ENCODE results near the gene SURF1. TPM values are rescaled to one million over a fixed set of nuclear protein-coding genes. Genes with fewer than 3 reads are reported as not detected.

The SURF1 gene
- total RNA-seq, 1 donor from 2014 or later = 56.1 TPM

DNA sequence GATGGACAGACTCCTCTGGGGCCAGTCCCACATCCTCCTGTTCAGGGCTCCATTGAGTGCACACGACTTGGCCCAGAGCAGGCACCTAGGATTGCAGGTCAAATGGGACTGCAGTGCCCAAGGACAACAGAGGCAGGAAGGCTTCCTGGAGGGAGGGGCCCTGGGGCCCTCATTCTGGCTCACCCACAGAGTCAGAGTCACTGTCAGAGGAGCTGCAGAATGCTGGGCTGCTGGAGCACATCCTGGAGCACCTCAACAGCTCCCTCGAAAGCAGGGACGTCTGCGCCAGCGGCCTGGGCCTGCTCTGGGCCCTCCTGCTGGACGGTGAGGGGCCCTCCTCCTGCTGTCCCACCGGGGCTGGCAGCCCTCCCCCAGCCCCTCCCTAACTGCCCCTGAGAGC lies 46.4 kb upstream of the SURF1 start:
- H3K4me3 Mint-ChIP-seq (ENCODE audit: unreplicated experiment) = no peak overlapping the region
- DNase-seq = no peak
- peaks cover 4% of the 10 kb centered on the region for H3K27me3 Mint-ChIP-seq (ENCODE audit: unreplicated experiment)
- H3K4me1 Mint-ChIP-seq (ENCODE audit: low read depth, unreplicated experiment) = no peaks in the 10 kb centered on the region
- no peak overlapping the region for H3K27ac Mint-ChIP-seq (ENCODE audit: unreplicated experiment)
- no peaks in the 10 kb centered on the region for H3K36me3 Mint-ChIP-seq (ENCODE audit: unreplicated experiment)
- TF ChIP-seq, protein P1, sequence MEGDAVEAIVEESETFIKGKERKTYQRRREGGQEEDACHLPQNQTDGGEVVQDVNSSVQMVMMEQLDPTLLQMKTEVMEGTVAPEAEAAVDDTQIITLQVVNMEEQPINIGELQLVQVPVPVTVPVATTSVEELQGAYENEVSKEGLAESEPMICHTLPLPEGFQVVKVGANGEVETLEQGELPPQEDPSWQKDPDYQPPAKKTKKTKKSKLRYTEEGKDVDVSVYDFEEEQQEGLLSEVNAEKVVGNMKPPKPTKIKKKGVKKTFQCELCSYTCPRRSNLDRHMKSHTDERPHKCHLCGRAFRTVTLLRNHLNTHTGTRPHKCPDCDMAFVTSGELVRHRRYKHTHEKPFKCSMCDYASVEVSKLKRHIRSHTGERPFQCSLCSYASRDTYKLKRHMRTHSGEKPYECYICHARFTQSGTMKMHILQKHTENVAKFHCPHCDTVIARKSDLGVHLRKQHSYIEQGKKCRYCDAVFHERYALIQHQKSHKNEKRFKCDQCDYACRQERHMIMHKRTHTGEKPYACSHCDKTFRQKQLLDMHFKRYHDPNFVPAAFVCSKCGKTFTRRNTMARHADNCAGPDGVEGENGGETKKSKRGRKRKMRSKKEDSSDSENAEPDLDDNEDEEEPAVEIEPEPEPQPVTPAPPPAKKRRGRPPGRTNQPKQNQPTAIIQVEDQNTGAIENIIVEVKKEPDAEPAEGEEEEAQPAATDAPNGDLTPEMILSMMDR (IDR thresholded peaks at IDR 0.05; ENCODE audit: partially characterized antibody, unreplicated experiment) = no peak
- H3K9me3 Mint-ChIP-seq (ENCODE audit: unreplicated experiment) = peaks cover 6% of the 10 kb centered on the region

DNA sequence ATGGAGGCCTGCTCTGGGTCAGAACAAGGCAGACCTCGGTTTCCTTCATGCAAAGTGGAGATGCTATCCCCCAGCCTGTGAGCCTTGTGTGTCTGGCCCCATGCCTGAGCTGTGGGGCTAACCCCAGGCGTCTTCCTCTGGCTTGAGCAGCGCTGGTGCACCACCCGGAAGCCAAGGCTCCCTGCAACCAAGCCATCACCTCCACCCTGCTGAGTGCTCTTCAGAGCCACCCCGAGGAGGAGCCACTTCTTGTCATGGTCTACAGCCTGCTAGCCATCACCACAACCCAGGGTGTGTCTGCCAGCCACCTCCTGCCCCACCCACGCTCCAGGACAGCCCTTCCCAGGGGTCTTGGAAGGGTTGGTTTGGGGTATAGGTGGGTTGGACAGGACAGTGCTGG lies 45.3 kb upstream of the SURF1 start:
- no peak overlapping the region for H3K4me3 Mint-ChIP-seq (ENCODE audit: unreplicated experiment)
- H3K27ac Mint-ChIP-seq (ENCODE audit: unreplicated experiment) = no peak overlapping the region
- no peaks in the 10 kb centered on the region for H3K36me3 Mint-ChIP-seq (ENCODE audit: unreplicated experiment)
- TF ChIP-seq, protein P1 (IDR thresholded peaks at IDR 0.05; ENCODE audit: partially characterized antibody, unreplicated experiment) = no peak
- no peaks in the 10 kb centered on the region for H3K4me1 Mint-ChIP-seq (ENCODE audit: low read depth, unreplicated experiment)
- peaks cover 3% of the 10 kb centered on the region for H3K9me3 Mint-ChIP-seq (ENCODE audit: unreplicated experiment)
- H3K27me3 Mint-ChIP-seq (ENCODE audit: unreplicated experiment) = peaks cover 2% of the 10 kb centered on the region
- no peak for DNase-seq

DNA sequence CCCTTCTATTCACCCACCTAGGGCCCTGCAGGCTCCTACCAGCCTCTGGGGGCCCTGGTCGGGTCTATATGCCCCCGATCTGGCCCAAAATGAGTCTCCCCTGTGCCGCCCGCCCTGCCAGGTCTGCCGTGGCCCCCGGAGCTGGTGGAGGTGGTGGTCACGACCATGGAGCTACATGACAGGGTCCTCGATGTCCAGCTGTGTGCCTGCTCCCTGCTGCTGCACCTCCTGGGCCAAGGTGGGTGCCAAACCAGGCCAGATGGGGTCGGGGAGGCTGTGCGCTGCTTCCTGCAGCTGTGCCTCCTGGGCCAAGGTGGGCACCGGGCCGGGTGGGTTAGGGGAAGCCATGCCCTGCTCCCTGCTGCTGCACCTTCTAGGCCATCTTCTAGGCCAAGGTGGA lies 44.0 kb upstream of the SURF1 start:
- TF ChIP-seq, protein P1 (IDR thresholded peaks at IDR 0.05; ENCODE audit: partially characterized antibody, unreplicated experiment) = no peak
- H3K4me1 Mint-ChIP-seq (ENCODE audit: low read depth, unreplicated experiment) = no peaks in the 10 kb centered on the region
- H3K4me3 Mint-ChIP-seq (ENCODE audit: unreplicated experiment) = no peak overlapping the region
- peaks cover 3% of the 10 kb centered on the region for H3K9me3 Mint-ChIP-seq (ENCODE audit: unreplicated experiment)
- no peaks in the 10 kb centered on the region for H3K36me3 Mint-ChIP-seq (ENCODE audit: unreplicated experiment)
- no peak for DNase-seq
- no peak overlapping the region for H3K27ac Mint-ChIP-seq (ENCODE audit: unreplicated experiment)
- peaks cover 2% of the 10 kb centered on the region for H3K27me3 Mint-ChIP-seq (ENCODE audit: unreplicated experiment)

DNA sequence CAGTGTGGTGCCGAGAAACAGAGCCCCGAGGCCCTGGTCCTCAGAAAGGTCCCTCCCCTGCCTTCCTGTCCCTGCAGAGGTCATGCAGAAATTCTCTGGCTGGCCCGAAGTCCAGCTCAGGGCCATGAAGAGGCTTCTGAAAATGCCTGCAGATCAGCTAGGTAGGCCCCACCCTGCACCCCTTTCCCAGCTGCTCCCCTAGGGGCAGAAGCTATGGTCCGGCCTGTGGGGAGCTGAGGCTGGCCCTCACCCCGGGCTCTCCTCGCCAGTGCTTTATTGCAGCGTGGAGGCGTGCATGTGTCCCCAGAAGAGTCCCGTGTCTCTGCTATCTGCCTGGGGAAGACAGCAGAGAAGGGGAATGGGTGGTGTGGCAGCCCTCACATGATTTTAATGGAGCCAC lies 41.6 kb upstream of the SURF1 start:
- Mint-ChIP-seq H3K27ac (ENCODE audit: unreplicated experiment) (no peak overlapping the region), H3K9me3 (ENCODE audit: unreplicated experiment) (peaks cover 2% of the 10 kb centered on the region), H3K4me1 (ENCODE audit: low read depth, unreplicated experiment) (no peaks in the 10 kb centered on the region), H3K27me3 (ENCODE audit: unreplicated experiment) (peaks cover 2% of the 10 kb centered on the region), H3K36me3 (ENCODE audit: unreplicated experiment) (no peaks in the 10 kb centered on the region), H3K4me3 (ENCODE audit: unreplicated experiment) (no peak overlapping the region)
- no peak for DNase-seq
- TF ChIP-seq, protein P1 (IDR thresholded peaks at IDR 0.05; ENCODE audit: partially characterized antibody, unreplicated experiment) = no peak

DNA sequence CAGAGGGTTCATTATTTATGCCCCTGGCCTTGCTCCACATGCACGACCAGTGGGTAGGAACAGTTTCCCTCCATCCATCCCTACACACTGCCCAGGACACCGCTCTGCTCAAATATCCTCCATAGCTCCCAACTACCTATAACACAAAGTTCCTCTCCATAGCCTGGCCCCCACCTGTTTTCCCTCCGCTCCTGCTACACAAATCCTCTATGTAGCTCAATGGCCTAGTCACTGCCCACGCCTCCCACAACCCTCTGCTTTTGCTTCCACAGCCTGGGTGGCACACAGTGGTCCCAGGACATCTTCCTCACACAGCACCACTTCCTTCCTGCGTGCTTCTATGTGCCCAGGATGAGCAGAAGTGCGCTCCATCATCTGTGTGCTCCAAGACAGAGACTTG lies 41.1 kb upstream of the SURF1 start:
- no peak overlapping the region for H3K27ac Mint-ChIP-seq (ENCODE audit: unreplicated experiment)
- TF ChIP-seq, protein P1 (IDR thresholded peaks at IDR 0.05; ENCODE audit: partially characterized antibody, unreplicated experiment) = no peak
- peaks cover 2% of the 10 kb centered on the region for H3K27me3 Mint-ChIP-seq (ENCODE audit: unreplicated experiment)
- H3K9me3 Mint-ChIP-seq (ENCODE audit: unreplicated experiment) = peaks cover 2% of the 10 kb centered on the region
- DNase-seq = no peak
- no peaks in the 10 kb centered on the region for H3K4me1 Mint-ChIP-seq (ENCODE audit: low read depth, unreplicated experiment)
- no peaks in the 10 kb centered on the region for H3K36me3 Mint-ChIP-seq (ENCODE audit: unreplicated experiment)
- no peak overlapping the region for H3K4me3 Mint-ChIP-seq (ENCODE audit: unreplicated experiment)
